GM20431 (cell line): Measurements from ENCODE around the gene DOCK11.

Experiments
- in situ Hi-C: fragments of 300-500 bp; cut with MseI, MboI; formaldehyde crosslinking; loops from one replicate; pipeline ENCODE4 v1.15.0; 2020; ENCODE audit warnings: low sequenced_read_pairs; ENCODE audit not compliant: unreplicated experiment

DOCK11 gene

DNA sequence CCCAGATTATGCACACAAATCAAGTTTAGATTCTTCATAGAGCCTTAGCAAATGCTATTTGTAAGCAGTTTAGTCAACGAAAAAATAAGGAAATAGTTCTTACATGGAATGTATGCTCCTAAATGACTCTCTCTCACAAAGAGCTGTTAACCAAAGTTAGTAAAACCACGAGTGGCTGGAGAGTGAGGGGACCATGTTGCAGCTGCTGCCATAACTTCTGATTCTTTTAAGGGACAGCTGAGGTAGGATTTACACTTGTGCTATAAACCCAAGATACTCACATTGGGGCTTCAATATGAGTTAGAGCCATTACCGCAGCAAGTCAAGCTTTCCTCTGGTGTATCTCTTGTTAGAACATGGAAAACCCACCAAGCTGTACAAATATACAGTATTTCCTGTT is 2.7 kb downstream of the DOCK11 start:
- in situ Hi-C loops: no loop called here

DNA sequence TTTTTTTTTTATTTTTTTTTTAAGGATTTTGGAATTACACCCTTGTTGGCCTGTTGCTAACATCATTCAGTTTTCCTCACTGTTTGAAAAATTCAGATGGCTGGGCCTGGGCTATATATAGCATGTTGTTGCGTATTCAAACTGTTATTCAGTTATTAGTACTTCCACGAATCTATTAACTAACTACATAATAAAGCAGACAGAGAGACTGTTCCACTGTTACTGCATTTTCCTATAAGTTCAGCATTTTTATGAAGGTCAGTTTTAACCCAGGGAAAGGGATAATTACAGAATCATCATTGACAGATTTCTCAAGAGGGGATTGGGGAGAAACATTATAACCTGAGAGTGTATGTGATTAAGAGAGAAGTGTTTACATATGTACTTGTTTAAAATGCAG is 3.1 kb downstream of the DOCK11 start:
- in situ Hi-C loops: no loop called here

DNA sequence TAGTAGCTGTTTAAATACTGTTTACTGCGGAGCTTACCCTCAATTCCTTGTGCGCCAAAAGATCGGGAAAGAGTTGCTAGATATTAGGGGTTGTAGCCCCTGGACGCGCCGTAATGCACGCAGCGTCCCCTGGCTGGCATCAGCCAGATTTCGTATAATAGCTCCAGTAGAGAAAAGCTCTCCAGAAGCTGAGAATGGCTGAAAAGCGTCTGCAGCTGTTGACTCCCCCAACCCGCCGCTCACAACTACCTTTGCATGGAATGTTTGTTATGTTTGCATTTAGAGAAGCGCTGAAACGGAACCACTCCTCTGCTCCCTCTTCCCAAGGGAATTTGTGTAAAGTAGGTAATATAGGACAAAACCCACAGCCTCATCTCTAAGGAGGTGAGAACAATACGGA is 3.7 kb downstream of the DOCK11 start:
- in situ Hi-C loops: no loop called here

DNA sequence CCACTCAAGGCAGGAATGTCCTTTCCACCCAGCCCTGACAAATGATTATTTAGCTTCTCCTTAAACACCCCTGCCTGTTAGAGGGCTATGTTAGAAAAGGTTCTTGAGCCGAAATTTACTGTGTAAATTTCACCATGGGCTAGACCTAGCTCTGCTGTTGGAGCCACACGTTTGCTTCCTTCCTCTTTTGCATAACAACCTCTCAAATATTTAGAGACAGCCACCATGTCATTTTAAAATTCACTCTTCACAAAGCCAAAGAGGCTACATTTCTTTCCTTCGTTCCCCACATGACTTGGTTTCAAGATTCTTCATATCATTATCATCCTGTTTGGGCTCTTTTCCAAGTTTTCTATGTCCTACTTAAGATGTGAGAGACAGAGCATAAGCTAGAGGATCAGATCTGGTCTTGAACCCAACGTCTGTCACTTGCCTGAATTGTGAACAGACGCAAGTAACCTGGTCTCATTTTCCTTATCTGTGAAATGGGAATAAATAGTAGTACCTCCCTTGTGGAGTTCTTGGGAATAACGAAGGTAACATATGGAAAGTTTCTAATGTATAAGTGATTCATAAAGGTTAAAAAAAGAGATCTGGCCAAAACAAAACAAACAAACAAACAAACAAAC is 6.7 kb downstream of the DOCK11 start:
- in situ Hi-C loops: no loop called here

DNA sequence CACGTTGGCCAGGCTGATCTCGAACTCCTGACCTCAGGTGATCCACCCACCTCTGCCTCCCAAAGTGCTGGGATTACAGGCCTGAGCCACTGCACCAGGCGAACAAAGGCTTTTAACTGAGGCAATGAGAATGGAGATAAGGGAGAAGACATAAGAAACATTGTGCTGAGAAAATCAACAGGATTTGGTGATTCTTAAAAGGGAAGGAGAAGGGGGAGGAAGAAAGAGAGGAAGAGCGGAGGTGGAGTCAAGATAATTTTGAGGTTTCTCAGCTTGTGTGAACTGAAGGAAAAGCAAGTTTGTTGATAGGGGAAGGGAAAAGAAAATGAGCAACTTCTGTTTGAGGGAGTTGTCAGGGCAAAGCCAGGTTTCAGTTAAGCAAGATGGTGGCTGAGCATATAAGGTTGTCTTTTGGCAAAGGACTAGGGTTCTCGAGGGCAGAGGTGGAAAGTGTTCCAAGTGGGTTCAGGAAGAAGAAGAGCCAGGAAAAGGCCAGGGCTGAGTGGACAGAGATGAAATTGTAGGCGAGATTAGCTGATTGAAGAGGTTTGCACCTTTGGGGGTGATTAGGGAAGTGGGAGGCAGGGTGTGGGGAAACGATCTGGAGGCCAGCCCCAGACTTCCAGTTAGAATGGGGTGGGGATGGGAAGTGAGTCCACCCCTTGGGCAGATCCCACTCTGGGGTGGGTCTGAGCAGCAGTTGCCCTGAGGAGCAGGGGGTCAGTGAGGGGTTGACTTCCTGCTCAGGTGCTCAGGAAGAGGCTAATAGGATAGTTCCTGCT is 7.8 kb downstream of the DOCK11 start:
- in situ Hi-C loops: no loop called here

DNA sequence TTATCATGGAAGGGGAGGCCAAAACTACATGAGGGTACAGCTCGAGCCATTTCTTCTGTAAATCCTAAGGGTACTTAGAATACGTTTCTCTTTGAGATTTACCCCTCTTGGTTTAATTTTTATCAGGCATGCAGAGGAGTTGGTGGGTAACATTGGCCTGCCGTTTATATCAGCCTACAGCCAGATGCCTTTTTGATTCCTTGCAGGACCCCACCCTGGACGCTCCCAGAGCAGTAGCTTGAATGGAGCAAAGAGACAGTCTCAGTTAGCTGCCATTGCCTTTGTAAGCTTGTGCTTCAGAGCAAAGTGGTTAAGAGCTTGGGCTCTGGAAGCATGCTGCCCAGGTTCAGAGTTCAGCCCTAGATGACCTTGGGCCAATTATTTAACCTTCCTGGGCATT is 9.0 kb downstream of the DOCK11 start:
- in situ Hi-C loops: no loop called here

DNA sequence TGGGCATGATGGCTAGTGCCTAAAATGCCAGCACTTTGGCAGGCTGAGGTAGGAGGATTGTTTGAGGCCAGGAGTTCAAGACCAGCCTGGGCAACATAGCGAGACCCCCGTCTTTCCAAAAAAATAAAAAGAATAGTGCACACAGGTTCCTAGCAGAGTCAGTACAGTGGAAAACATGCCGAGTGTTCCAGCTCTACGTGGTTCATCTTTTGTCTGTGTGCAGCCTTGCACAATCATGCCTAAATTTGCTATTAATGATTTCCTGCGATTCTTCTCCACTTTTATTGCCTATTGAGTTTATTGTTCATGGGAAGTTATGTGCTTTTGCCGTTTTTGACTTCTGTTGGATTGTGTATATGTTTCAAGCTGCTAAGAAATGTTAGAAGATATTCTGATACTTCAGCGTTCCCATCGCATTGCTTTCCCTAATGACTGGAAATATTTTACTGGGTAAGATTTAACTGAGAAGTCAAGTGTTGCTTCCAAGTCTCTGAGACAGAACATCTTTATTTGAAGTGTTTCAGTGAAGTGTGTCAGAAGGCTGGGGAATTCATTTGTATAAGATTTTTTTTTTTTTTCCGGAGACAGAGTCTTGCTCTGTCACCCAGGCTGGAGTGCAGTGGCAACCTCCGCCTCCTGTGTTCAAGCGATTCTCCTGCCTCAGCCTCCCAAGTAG is 11.3 kb downstream of the DOCK11 start:
- in situ Hi-C loops: no loop called here

DNA sequence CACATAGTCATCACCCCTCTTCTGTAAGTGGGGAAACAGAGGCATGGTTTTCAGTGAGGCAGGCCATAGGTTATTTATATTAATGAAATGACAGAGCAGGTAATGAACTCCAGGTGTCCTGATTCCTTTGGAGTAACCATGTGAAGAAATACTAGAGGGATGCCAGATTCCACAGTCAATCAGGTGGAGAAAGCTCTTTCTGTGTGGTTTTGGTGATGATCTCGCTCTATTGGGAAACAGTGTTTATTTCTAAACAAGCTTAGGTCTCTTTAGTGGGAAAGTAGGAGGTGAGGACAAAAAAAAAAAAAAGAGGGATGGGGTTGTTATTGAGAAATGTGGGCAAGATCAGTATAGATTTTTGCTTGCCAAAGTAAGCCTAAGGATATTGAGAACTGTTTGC is 12.2 kb downstream of the DOCK11 start:
- in situ Hi-C loops: no loop called here

DNA sequence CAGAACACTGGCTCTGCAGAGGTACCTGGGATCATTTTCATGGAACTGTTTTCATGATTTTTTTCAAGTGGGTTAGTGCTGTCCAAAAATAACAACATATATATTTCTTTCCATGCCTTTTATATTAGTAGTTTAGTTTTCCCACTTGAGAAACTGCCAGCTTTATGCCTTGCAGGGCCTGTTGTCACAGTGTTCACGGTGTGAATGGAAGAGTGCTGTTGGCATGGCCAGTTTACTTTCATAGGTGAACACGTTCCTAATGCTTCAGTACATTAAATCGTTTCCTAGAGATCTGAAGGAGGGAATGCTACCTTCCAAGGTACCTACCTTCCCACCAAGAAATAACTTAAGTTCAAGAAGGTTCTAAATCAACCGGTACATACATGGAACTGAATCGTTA is 12.6 kb downstream of the DOCK11 start:
- in situ Hi-C loops: no loop called here

DNA sequence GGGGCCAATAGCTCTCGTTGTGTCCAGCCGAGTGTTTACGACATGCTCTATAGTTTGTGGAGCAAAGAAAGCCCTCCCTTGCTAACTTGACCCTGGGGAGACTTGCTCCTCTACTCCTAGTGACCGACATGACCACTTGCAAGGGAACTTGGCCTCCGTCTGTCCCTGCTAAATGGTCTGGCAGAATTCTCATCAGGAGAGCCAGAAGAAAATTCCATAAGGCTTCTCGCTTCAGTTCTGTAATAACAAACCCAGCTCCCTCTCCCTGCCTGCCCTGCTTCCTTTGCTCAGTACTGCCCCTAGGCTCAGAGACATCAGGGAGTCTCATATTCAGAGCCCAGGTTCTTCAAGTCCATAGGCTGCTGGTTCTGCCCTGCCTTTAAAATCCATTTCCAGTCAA is 13.0 kb downstream of the DOCK11 start:
- in situ Hi-C loops: no loop called here

DNA sequence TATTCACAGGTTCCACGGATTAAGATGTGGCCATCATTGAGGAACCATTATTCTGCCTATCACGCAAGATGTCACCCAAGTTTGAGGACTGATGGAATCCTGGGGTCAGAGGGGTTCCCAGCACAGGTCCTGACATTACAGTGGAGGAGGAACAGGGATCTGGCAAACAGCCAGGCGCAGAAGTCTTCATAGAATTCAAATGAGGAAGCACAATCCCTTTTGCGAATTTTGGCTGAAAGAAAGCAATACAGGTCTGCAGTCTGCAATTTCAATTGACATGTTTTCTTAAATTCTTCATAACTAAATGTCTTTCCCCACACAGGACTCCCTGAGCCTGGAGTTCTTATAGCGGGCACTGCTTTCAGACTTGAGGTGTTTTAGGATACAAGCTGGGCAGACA is 14.5 kb downstream of the DOCK11 start:
- in situ Hi-C loops: no loop called here

DNA sequence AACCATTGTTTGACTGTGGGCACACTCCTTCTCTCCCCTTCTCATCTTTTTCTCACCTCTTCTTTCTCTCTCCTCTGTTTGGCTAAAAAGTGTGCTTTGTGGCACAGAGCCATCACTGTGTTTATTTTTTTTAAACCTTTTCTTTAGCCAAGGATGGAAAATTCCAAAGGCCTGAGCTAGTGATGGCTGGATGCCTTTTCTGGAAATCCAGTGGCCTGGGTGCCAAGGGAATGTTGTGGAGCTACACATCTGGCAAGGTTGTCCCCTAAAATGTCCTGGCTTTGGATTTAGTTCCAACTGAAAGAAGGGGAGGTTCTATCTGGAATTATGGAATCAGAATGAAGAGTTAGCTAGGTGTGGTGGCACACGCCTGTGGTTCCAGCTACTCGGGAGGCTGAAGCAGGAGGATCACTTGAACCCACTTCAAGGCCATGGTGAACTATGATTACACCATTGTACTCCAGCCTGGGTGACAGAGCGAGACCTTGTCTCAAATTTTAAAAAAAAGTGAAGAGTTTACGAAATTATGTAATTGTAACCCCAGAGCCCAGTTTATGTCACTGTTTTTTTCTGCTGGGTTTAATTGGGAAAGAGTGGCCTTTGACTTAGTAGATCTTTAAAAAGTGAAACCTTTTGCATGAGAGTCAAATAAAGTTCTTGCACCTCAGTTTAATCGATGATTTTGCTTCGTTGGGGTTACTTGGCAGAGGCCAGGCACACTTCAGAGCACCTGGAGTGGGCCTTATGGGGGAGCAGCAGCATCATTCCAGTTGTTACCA is 17.7 kb downstream of the DOCK11 start:
- in situ Hi-C loops: no loop called here

DNA sequence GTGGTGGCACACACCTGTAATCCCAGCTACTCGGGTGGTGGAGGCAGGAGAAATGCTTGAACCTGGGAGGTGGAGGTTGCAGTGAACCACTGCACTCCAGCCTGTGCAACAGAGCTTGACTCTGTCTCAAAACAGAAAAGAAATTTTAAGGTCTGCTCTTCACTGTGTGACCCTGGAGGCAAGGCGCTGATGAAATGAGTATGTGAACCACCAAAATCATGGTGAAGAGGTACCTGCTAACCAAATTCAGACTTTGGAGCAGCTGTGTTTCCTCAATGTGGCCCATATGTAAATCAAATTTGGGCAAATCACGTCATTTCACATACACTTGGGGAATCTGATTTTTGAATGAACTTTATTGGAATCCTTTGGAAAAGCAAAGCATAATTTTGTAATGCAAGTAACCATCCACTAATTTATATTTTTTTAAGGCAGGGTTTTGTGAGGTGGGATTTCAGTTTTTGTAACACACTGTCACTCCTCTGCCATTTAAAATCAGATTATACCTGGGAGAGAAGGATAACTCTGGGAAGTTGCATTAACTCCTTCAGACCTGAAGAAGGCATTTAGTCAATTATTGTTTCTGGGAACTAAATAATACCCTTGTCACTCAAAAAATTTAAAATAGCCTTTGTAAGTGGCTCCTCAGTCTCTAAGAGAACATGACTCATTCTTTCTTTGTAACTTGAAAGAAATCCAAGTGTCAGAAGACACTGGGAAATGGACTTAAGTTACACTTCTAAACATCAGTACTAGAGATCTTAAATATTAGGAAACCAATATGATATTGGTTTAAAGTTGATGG is 24.0 kb downstream of the DOCK11 start:
- in situ Hi-C loops: no loop called here

DNA sequence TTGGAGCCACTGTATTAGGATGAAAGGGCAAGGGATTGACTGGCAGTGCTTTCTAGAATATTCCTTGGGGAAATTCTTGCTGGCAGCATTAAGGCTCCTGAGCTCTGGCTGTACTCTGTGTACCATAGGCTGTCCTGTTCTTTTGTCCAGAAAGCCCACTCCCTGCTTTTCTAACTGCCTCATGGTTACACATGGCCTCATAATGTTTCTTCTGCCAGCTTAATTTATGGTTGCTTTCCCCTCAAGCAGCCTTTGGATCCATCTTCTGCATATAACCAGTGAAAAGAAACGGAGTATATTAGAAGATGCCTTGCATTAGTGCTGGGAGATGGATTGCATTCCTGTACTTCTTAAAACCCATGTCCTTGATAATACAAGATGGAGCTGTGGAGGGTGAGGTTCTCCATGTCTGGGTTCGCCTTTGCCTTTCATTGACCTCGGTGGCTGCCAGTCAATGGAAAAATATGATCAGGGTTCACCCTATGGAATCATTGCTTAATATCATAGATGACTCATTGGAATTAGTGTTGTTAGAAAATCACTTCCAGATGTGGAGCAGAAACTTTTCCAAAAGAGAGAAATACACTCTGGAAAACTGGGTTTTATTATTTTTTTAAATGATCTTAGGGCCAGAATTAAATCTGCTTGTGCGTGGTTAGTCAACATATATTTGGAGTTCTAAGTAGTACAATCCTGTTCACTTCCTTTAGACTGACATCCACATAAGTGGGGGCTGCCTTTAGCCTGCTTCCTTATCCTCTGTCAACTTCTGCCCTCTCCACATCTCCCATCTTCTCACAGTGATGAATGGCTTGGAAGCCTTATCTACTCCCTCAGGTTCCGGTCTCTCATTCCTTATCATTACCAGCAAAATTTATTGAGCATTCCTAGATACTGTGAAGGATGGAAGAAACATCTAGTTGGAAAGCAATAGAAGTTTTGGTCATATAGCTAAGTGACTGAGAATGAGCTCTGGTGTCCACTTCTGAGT is 24.9 kb downstream of the DOCK11 start:
- in situ Hi-C loops: no loop called here

DNA sequence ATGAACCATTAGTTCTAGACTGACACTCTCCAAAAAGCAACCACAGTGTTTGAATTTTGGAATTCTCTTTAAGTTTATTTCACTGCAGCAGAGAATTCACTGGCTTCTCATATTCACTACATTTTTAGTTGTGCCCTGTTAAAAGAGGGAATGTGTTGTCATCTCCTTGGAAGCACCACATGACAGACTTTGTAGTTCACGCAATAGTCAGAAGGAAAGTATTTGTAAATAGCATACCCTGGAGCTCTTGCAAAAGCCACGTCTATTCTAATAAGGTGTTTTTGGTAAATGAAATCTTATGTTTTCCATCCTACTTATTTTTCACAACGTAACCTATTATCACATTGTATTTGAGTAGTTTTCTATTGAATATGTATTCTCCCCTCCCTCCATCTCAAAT is 25.8 kb downstream of the DOCK11 start:
- in situ Hi-C loops: no loop called here

DNA sequence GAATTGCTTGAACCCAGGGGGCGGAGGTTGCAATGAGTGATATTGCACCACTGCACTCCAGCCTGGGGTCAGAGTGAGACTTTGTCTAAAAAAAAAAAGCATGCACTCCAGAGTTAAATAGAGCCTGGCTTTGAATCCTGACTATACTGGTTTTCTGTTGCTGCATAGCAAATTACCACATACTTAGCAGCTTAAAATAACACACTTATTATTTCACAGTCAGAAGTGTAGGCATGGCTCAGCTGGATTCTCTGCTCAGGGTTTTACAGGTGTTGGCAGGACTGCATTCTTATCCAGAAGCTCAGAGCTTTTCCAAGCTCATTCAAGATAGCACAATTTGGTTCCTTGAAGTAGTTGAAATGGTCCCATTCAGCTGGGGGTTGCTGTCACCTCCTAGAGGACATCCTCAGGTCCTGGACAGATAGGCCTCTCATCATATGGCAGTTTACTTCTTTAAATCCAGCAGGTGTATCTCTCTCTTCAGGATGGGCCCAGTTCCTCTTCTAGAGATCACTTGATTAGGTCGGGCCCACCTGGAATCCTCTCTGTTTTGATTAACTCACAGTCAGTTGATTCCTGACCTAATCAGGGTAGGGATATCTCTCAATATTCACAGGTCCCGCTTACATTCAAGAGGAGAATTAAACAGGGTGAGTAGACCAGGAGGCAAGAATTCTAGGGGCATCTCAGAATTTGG is 26.8 kb downstream of the DOCK11 start:
- in situ Hi-C loops: no loop called here

DNA sequence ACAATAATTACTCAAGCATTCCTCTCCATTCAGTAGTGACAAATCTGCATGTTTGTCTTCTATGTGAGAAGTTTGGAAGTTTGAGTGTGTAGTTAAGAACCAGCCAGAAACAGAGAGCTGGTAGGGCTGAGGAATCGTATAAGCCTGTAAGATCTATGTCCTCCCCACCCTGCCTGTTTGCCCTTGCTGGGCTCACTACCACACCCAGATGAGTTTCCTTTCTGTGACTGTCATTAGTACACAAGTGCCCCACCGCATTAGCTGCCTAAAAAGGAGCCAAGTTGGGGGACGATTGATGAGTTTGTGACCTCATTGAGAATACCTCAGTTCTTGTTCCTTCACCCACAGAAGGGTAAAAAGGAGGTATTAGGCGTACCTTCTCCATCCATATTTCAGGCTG is 28.3 kb downstream of the DOCK11 start:
- in situ Hi-C loops: no loop called here

DNA sequence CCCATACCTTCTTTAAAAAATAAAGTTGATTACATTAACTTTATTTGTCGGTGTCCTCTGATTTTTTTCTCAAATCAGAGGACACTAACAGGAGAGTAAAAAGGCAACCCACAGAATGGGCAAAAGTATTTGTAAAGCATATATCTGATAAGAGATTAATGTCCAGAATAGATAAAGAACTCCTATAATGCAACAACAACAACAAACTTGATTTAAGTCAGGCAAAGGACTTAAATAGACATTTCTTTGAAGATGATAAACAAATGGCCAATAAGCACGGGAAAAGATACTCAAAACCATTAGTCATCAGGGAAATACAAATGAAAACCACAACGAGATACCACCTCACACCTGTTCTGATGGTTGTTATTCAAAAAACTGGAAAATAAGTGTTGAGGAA is 28.7 kb downstream of the DOCK11 start:
- in situ Hi-C loops: no loop called here
